Activated T-cell treated with anti-CD3 and anti-CD28 coated beads, Interleukin-2, amount 50 U/mL, for 1 hour (primary cell): ENCODE results near the gene MPND.

Experiments used
- DNase-seq: peaks from one replicate; pipeline ENCODE4 v3.0.0-alpha.2; 2020

Gene MPND

GRCh38 chr19:4385291-4386040, 42.1 kb downstream of the MPND start:
- DNase-seq: no peak

- no peak for DNase-seq
Measured at GRCh38 chr19:4386041-4386782, 42.9 kb downstream of the MPND start.

GRCh38 chr19:4388337-4389063, 45.1 kb downstream of the MPND start:
- no peak for DNase-seq

DNA sequence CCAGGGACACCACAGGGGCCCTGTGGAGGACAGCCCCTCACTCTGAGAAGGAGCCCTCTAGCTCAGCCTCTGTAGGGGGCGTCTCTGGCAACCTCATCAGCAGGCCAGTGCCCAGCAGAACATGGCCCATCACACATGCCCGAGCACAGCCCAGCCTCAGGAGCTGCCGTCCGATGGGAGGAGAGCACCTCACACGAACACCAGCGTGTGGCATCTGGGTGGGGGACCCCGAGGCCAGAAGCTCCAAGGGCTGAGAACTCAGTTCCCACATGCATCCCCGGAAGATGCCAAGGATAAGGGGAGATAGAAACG, 45.7 kb downstream of the MPND start:
- DNase-seq: no peak

DNA sequence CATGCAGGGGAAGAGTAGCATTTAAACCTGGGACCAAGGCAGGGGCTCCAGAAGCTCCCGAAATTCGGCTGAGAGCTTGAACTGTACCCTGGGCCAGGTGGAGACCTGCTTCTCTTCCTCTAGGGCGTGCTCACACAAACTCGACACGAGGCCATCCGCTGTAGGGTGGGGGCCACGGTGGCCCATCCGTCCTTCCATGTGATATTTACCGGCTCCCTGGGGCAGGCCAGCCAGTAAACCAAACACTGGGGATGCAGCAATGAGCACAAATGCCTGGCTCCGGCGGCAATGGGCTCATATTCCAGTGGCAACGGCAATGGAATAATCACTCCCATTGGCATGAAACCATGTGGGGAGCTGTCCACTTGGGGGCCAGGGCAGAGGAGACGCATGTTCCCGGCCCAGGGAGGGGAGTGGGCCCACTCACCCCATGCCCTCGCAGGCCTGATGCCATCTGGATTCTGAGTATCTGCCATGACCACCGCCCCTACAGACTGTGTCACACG, 46.2 kb downstream of the MPND start:
- DNase-seq: no peak

- no peak for DNase-seq
Measured at GRCh38 chr19:4390017-4390566, 46.7 kb downstream of the MPND start.

DNA sequence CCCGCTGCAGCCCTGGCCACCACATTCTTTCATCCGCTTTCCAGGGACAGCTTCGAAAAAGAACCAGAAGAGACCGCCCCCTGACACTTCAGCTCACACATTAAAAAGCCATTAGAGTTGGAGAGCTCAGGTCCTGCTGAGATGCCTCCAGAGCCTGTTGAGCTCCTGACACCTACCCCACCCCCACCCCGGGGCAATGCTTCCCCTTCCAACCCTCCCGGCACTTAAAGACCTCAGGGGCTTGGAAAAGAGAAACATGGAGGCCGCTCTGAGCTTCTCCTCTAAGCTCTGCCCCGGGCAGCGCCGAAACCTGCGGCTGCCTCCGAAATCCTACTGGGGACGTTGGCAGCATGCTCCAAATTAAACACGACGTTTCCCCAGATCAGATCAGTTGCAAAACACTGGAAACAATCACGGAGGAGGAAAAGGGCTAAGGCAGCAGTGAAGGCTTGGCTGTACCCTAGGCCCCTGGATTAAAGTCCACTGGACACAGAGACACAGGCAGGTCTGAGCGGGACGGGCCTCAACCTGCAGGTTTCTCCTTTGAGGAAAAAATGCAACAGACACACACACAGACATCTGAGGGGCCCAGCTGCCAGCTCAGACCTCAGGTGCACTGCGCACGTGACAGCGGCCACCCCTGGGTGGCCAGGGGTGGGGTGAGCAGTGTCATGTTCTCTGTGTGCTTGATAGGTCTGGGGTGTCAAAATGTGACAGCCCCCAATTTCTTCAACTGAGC, 47.4 kb downstream of the MPND start:
- no peak for DNase-seq

DNA sequence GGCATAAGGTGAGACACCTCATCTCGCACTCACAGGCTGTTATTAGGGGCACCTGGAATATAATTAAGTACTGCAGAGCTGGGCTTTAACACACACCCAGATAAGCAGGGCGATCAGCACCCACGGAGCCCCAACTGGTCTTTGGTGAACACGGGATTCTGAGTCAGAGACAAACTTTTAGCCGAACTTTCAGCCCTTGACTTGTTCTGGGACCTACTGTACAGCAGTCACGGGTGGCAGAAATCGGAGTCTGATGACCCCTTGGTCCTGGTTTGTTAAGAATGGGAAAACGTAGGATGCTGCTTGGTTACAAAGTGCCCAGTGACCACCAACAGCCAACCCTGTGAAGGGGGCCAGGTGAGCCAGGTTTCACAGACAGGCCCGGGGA, 47.9 kb downstream of the MPND start:
- no peak for DNase-seq

GRCh38 chr19:4391701-4392483, 48.5 kb downstream of the MPND start:
- no peak for DNase-seq

DNA sequence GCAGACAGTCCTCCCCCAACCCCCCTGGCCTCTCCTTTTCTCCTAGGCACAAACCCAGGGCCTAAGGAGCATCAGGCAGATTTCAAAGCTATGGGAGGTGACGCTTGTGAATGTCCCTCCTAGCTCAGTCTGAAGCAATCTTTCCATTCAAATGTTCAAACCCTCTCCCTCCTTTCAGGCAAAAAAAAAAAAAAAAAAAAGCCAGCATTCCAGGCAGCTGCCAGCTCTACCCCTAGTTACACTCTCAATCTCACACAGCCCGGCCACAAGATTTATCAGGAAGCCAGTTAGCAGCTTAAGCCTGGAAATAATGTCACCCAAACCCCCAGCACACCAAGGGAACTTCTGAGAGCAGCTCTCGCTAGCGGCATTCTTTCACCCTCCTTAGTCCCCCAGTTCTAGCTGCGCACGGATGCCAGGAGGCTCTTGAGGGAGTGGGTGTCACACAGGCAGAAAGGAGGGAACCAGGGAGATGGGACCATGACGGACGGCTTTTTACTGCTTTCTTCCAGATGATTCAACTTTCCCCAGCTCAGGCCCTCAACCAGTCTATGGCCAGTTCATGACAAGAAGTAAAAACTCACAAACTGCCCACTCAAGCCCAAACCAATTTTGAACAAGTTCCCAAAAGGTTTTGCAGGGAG, 50.7 kb downstream of the MPND start:
- DNase-seq: no peak

DNA sequence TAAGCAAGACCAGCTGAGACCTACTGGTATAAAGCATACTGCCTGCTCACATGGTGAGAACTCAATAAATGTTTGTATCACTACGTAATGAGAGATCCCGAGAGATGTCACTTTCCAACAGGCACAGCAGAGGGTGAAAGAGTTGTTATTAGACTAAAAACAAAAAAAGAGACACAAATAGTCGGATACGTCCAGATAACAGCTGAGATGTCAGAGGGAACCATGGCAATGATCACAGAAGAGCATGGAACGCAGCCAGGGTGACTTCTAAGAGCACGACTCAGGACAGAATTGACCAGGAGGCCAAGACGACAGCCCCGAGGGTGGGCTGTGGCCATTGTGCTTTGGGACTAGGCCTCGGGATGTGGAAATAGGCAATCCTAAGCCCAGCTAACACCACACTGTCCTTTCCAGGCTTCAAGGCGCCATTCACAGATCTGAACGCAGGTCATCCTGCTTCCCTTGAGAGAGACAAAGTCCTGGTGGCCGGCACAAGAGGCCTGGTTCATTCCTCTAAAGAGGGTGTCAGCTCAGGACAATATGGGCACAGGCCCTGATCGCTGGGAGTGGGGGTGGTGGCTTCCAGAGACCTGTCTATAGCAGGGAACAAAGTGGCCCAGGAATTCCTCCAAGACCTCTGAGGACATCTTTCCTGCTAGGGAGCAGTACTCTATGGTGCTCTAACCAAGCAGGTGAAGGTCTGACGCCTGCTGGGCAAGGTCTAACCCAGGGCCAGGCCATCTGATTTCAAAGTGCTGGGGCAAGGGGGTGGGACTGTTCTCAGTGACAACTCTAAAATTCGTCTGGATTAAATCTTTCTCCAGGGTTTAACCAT, 53.8 kb downstream of the MPND start:
- no peak for DNase-seq

GRCh38 chr19:4399812-4400134, 56.4 kb downstream of the MPND start:
- DNase-seq: no peak

- peak; percentile 94 for DNase-seq
Measured at GRCh38 chr19:4400135-4400936, 57.0 kb downstream of the MPND start, which contains the start of gene SH3GL1. SH3GL1 (minus strand) TSS chr19:4400547; CDS start chr19:4400368, 179 bp downstream.

DNA sequence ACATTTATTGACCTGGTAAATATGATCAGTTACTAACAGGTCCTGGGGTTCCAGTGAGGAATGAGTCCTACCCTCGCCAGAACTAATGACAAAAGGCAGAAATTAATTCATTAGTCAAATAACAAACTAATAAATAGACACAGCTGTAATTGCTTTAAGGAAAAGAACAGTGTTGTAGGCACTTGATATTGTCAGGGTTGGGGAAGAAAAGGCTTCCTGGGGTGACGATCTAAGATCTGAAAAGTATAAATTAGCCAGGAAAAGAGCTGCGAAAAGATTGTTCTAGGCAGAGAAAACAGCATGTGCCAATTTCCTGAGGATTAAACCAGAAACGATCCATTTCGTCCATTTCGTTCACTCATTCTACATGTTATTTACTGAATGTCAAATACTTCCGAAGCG, 58.4 kb downstream of the MPND start:
- DNase-seq: no peak

- DNase-seq: peak; percentile 96
Measured at GRCh38 chr19:4402171-4403004, 59.0 kb downstream of the MPND start, which contains the start of gene CHAF1A. CHAF1A (plus strand) TSS chr19:4402640; CDS start chr19:4402763, 123 bp downstream.

GRCh38 chr19:4403005-4403761, 59.8 kb downstream of the MPND start:
- no peak for DNase-seq

DNA sequence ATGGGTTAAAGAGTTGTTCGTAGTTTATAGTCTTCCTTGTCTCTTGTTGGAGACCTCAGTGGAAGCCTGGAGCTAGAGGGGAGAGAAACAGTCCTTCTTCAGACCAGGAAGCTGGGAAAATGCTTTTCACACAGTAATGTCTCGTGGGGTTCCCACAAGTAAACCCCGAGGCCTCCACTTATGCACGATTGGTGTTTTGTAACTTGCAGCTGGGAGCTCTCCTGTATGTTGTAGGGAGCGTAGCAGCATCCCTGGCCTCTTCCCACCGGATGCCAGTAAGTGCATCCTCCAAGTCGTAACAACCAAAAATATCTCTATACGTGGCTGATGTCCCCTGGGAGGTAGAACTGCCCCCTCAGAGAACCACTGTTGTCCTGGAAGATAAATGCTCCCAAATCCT, 62.6 kb downstream of the MPND start:
- DNase-seq: no peak

DNA sequence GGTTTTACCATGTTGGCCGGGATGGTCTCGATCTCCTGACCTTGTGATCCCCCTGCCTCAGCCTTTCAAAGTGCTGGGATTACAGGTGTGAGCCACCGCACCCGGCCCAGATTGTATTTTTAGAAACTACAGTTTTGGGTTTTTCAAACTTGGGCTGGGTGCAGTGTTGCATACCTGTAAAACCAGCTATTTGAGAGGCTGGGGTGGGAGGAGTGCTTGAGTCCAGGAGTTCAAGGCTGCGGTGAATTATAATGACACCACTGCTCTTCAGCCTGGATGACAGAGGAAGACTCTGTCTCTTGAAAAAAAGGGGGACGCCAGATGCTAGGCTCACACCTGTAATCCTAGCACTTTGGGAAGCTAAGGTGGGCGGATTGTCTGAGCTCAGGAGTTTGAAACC, 63.3 kb downstream of the MPND start:
- DNase-seq: no peak
